BLaER1 (cell line): ENCODE measurements around the gene IZUMO4.

Source experiments
- H3K27ac ChIP-seq: shearing (Covaris generic); formaldehyde crosslinking; 2 replicates; pipeline ENCODE4 v1.8.1; 2022
- H3K27me3 ChIP-seq: shearing (Covaris generic); formaldehyde crosslinking; 2 replicates; pipeline ENCODE4 v1.8.1; 2022
- H3K36me3 ChIP-seq: shearing (Covaris generic); formaldehyde crosslinking; 2 replicates; pipeline ENCODE4 v1.8.1; 2022
- H3K4me1 ChIP-seq: shearing (Covaris generic); formaldehyde crosslinking; 2 replicates; pipeline ENCODE4 v1.8.1; 2022
- H3K4me2 ChIP-seq: shearing (Covaris generic); formaldehyde crosslinking; 2 replicates; pipeline ENCODE4 v1.8.1; 2022
- H3K4me3 ChIP-seq: shearing (Covaris generic); formaldehyde crosslinking; 2 replicates; pipeline ENCODE4 v1.8.1; 2022
- H3K9ac ChIP-seq: shearing (Covaris generic); formaldehyde crosslinking; 2 replicates; pipeline ENCODE4 v1.8.1; 2022
- H3K9me3 ChIP-seq: shearing (Covaris generic); formaldehyde crosslinking; 2 replicates; pipeline ENCODE4 v1.8.1; 2022
- H4K20me1 ChIP-seq: shearing (Covaris generic); formaldehyde crosslinking; 2 replicates; pipeline ENCODE4 v1.8.1; 2022
- Cebpa-rat ChIP-seq: shearing (Covaris generic); IDR thresholded peaks from 2 replicates; pipeline ENCODE4 v1.8.1; 2022

The IZUMO4 gene

DNA sequence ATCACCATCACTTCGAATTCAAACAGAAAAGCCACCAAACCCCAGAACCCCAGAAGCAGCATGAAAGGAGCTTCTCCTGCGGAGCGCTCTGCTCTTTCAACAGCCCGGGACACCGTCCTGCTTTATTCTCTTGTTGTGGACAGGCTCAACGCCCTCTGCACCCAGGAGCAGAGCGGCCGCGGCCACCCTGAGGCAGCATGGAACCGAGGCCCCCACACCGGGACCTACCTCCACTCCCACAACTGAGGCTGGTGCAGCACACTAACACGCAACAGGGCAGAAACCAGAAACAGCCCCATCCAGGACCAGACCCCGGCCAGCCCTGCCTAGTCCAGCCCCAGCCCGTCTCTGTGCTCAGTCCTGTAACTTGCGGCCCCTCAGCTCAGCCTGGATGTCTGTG, 47.5 kb downstream of the IZUMO4 start:
- peaks cover 100% of the 10 kb centered on the region for H4K20me1 ChIP-seq
- H3K27ac ChIP-seq, result 0 out of 2 replicates have a peak overlapping the region, but pooled peaks have one; percentile 13
- TF ChIP-seq Cebpa-rat, result no peak

DNA sequence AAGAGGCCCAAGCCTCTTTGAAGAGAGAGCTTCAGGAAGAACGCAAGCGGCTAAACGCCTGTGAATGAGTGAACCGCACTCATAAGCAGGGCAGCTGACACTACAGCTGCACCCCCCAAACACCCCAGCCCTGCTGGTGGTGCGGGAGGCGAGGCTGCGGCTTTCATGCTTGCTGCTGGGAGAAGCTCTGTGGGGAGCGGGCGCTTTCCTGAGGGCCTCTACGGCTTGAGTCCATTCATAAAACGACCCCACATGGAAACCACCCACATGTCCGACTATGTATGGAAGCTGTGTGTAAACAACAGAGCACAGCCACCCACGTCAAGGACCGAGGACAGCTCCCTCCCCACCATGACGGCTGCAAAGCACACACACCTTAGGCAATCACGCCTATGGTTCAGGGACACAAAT, 49.1 kb downstream of the IZUMO4 start:
- H3K27me3 ChIP-seq, result no peaks in the 10 kb centered on the region
- H4K20me1 ChIP-seq, result peaks cover 100% of the 10 kb centered on the region
- 0 out of 2 replicates have a peak overlapping the region, but pooled peaks have one; percentile 3 for H3K4me2 ChIP-seq
- peaks cover 69% of the 10 kb centered on the region for H3K4me1 ChIP-seq
- no peak overlapping the region for H3K4me3 ChIP-seq
- peaks cover 60% of the 10 kb centered on the region for H3K36me3 ChIP-seq
- no peak for TF ChIP-seq Cebpa-rat
- H3K9ac ChIP-seq, result no peak overlapping the region
- H3K9me3 ChIP-seq, result no peaks in the 10 kb centered on the region
- H3K27ac ChIP-seq, result no peak overlapping the region

More for the DNA sequence above, 47.5 kb downstream of the IZUMO4 start:
- Histone ChIP-seq H3K36me3 (peaks cover 66% of the 10 kb centered on the region), H3K4me3 (no peak overlapping the region), H3K27me3 (no peaks in the 10 kb centered on the region), H3K4me1 (peaks cover 71% of the 10 kb centered on the region), H3K9ac (peak overlapping the region; percentile 41; the same call in 1 of the 2 replicates), H3K4me2 (0 out of 2 replicates have a peak overlapping the region, but pooled peaks have one; percentile 40), H3K9me3 (no peaks in the 10 kb centered on the region)

DNA sequence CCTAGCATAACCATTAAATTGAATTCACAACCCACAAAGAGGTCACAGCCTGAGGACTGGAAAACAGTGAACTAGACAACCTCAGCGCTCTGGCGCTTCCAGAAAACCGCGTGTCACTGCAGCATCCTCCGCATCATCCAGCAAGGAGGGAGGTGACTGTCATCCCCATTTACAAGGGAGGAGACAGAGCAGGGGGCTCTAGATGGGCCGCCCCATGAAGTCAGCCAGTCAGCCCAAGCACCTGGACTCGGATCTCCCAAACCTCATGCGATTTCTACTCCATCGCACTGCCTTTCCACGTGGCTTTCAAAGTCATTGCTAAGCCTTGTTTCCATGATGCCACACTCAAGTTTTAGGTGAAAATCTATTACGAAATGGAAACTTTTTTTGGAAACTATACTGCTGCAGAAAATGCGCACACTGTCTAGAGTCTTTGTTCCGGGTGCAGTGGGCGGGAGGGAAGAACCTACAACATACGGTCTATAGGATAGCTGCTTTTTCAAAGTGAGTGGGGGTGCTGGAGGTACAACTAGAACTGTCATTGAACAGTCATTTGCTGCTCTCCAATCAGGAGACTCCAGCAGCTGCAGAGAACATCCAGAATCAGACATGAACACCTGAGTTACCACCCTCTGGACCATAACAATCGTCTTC, 51.9 kb downstream of the IZUMO4 start:
- H3K27me3 ChIP-seq, result no peaks in the 10 kb centered on the region
- H3K4me3 ChIP-seq, result no peak overlapping the region
- H3K9me3 ChIP-seq, result no peaks in the 10 kb centered on the region
- H4K20me1 ChIP-seq, result peaks cover 77% of the 10 kb centered on the region
- peak overlapping the region; percentile 100 for H3K4me2 ChIP-seq
- H3K27ac ChIP-seq, result no peak overlapping the region
- peaks cover 67% of the 10 kb centered on the region for H3K4me1 ChIP-seq
- H3K9ac ChIP-seq, result no peak overlapping the region
- no peak for TF ChIP-seq Cebpa-rat
- H3K36me3 ChIP-seq, result peaks cover 40% of the 10 kb centered on the region
